GF-D8 (cell line): ENCODE data around the gene NCL.
"Not testable (repeated sequence)": the region's sequence is repeated elsewhere in the genome, so short reads cannot be mapped to it uniquely, and the experiment has no call there.

ENCODE experiments used
- DNase-seq: peaks from one replicate; lab custom pipeline; 2025; lab: John Stamatoyannopoulos, UW

The NCL gene

GRCh38 chr2:231430437-231430836 lies 33.8 kb downstream of the NCL start:
- DNase-seq = not testable (repeated sequence)

- no peak for DNase-seq
Observed at GRCh38 chr2:231429901-231430300, 34.4 kb downstream of the NCL start.

- DNase-seq = no peak
Observed at GRCh38 chr2:231429152-231429551, 35.1 kb downstream of the NCL start.

- no peak for DNase-seq
Observed at GRCh38 chr2:231427116-231427515, 37.2 kb downstream of the NCL start.

- no peak for DNase-seq
Observed at GRCh38 chr2:231425811-231426703, 38.2 kb downstream of the NCL start.

- no peak for DNase-seq
Observed at GRCh38 chr2:231425291-231425810, 38.9 kb downstream of the NCL start.

- DNase-seq = no peak
Observed at GRCh38 chr2:231423176-231423575, 41.1 kb downstream of the NCL start.

- DNase-seq = no peak
Observed at GRCh38 chr2:231422056-231422455, 42.2 kb downstream of the NCL start.

- DNase-seq = no peak
Observed at GRCh38 chr2:231421051-231421580, 43.2 kb downstream of the NCL start.

- DNase-seq = no peak
Observed at GRCh38 chr2:231418820-231419640, 45.3 kb downstream of the NCL start.

- DNase-seq = no peak
Observed at GRCh38 chr2:231415029-231415428, 49.3 kb downstream of the NCL start.

GRCh38 chr2:231413921-231414476 lies 50.3 kb downstream of the NCL start:
- DNase-seq = no peak

- DNase-seq = no peak
Observed at GRCh38 chr2:231413456-231413855, 50.8 kb downstream of the NCL start.

- no peak for DNase-seq
Observed at GRCh38 chr2:231412618-231412963, 51.7 kb downstream of the NCL start.

GRCh38 chr2:231411831-231412617 lies 52.3 kb downstream of the NCL start:
- DNase-seq = no peak

- no peak for DNase-seq
Observed at GRCh38 chr2:231411237-231411636, 53.0 kb downstream of the NCL start.

- DNase-seq = no peak
Observed at GRCh38 chr2:231410293-231411004, 53.8 kb downstream of the NCL start.

- no peak for DNase-seq
Observed at GRCh38 chr2:231409776-231410175, 54.5 kb downstream of the NCL start.

- not testable (repeated sequence) for DNase-seq
Observed at GRCh38 chr2:231408304-231408703, 56.0 kb downstream of the NCL start.

GRCh38 chr2:231407686-231408085 lies 56.6 kb downstream of the NCL start:
- DNase-seq = not testable (repeated sequence)
